Stomach (tissue), 4 donors: ENCODE data around the gene LHFPL6.

Experiments
- POLR2A ChIP-seq, 4 donors: fragments of 450-650 bp; IDR thresholded peaks; one replicate each; pipeline ENCODE4 v1.6.1; 2016; ENCODE audit warnings: antibody characterized with exemption in 4 of 4, control low read depth in 2 of 4, mild to moderate bottlenecking in 1 of 4, moderate library complexity in 1 of 4
- POLR2AphosphoS5 ChIP-seq, 3 donors: sonication (generic); formaldehyde crosslinking; IDR thresholded peaks; one replicate each; pipeline ENCODE4 v1.6.1; 2016; ENCODE audit warnings: antibody characterized with exemption in 3 of 3
- TF ChIP-seq, protein P1 (sequence below), 7 experiments: fragments of 450-650 bp in 4 of 7; fragments of 200-600 bp in 3 of 7; sonication (generic) in 3 of 7; IDR thresholded peaks; one replicate each; pipeline ENCODE4 v1.5.1; 2016 to 2019; ENCODE audit warnings: antibody characterized with exemption in 7 of 7, control low read depth in 2 of 7, mild to moderate bottlenecking in 1 of 7

GRCh38 chr13:39588384-39588783 is 14.6 kb downstream of the LHFPL6 start:
- TF ChIP-seq POLR2A (IDR thresholded peaks at IDR 0.05) = no peak
- TF ChIP-seq, protein P1, sequence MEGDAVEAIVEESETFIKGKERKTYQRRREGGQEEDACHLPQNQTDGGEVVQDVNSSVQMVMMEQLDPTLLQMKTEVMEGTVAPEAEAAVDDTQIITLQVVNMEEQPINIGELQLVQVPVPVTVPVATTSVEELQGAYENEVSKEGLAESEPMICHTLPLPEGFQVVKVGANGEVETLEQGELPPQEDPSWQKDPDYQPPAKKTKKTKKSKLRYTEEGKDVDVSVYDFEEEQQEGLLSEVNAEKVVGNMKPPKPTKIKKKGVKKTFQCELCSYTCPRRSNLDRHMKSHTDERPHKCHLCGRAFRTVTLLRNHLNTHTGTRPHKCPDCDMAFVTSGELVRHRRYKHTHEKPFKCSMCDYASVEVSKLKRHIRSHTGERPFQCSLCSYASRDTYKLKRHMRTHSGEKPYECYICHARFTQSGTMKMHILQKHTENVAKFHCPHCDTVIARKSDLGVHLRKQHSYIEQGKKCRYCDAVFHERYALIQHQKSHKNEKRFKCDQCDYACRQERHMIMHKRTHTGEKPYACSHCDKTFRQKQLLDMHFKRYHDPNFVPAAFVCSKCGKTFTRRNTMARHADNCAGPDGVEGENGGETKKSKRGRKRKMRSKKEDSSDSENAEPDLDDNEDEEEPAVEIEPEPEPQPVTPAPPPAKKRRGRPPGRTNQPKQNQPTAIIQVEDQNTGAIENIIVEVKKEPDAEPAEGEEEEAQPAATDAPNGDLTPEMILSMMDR (IDR thresholded peaks at IDR 0.05) = no peak
- TF ChIP-seq POLR2AphosphoS5 (IDR thresholded peaks at IDR 0.05) = no peak
